AG10803 (cell line): Measurements from ENCODE around the gene CECR2.
"Not testable (repeated sequence)": the region's sequence is repeated elsewhere in the genome, so short reads cannot be mapped to it uniquely, and the experiment has no call there.

Experiments
- DNase-seq: peaks from one replicate; pipeline ENCODE4 v3.0.0; 2010; ENCODE audit warnings: low read depth
- H3K4me3 ChIP-seq: 2 replicates; pipeline ENCODE4 v1.5.1; 2011; ENCODE audit warnings: mild to moderate bottlenecking, low read length, control low read depth
- TF ChIP-seq, protein P1 (sequence below): conservative IDR thresholded peaks from 2 replicates; pipeline ENCODE4 v1.5.1; 2011; ENCODE audit warnings: mild to moderate bottlenecking, low read length, control low read depth, inconsistent platforms

Gene CECR2

DNA sequence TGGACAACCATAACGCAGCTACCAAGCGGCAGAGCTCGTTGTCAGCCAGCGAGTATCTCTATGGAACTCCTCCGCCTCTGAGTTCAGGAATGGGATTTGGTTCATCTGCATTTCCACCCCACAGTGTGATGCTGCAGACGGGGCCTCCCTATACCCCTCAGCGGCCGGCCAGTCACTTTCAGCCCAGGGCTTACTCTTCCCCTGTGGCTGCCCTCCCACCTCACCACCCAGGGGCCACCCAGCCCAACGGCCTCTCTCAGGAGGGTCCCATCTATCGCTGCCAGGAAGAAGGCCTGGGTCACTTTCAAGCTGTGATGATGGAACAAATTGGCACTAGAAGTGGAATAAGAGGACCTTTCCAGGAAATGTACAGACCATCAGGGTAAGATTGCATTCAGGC lies 179.9 kb downstream of the CECR2 start:
- no peak overlapping the region for H3K4me3 ChIP-seq
- DNase-seq: no peak
- TF ChIP-seq, protein P1, sequence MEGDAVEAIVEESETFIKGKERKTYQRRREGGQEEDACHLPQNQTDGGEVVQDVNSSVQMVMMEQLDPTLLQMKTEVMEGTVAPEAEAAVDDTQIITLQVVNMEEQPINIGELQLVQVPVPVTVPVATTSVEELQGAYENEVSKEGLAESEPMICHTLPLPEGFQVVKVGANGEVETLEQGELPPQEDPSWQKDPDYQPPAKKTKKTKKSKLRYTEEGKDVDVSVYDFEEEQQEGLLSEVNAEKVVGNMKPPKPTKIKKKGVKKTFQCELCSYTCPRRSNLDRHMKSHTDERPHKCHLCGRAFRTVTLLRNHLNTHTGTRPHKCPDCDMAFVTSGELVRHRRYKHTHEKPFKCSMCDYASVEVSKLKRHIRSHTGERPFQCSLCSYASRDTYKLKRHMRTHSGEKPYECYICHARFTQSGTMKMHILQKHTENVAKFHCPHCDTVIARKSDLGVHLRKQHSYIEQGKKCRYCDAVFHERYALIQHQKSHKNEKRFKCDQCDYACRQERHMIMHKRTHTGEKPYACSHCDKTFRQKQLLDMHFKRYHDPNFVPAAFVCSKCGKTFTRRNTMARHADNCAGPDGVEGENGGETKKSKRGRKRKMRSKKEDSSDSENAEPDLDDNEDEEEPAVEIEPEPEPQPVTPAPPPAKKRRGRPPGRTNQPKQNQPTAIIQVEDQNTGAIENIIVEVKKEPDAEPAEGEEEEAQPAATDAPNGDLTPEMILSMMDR: no peak

DNA sequence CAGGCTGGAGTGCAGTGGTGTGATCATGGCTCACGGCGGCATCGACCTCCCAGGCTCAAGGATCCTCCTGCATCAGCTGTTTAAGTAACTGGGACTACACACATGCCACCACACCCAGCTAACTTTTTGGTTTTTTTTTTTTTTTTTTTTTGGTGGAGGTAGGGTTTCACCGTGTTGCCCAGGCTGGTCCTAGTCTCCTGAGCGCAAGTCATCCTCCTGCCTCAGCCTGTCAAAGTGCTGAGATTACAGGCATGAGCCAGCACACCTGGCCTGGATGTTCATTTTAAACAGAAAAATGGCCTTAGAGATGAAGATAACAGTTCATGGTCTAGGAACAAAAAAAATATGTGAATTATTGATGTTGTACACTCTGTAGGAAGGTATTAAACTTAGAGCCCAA lies 180.4 kb downstream of the CECR2 start:
- H3K4me3 ChIP-seq: no peak overlapping the region
- DNase-seq: no peak
- TF ChIP-seq, protein P1: no peak

DNA sequence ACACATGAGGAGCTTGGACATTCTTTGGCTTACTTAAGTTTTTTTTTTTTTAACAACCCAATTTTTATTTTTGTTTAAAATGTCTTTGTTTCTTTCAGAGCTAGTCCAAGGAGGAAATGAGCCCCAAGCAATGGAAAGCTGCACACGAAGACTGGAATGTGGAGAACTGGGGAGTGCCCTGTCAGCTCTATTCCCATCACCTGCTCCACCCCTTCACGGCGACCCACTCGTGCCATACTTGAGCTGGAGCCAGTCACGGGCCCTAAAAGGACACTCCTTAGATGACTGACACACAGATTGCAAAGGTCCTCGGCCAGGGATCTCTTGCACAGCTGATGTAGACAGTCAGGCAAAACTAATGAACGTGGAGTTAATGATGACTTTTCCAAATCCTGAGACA lies 183.5 kb downstream of the CECR2 start:
- H3K4me3 ChIP-seq: no peak overlapping the region
- TF ChIP-seq, protein P1: no peak
- DNase-seq: no peak

DNA sequence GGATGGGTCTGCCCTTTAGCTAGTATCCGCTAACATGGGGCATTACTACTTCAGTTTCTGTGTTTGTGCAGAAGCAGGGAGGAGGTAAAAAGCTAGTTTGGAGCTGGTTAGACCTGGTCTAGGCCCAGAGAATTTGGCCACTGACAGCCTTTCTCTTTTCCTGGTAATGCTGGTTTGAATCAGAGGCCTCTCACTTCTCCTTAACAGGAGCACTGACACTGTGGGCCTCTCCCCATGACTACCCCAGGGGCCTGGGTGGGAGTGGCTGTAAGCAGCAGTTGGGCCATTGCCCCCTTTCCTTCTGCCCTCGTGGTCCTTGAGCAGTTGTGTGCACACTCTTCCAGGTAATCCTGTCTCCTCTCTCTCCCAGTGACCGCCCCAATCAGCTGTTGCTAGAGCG lies 185.6 kb downstream of the CECR2 start:
- no peak overlapping the region for H3K4me3 ChIP-seq
- DNase-seq: no peak

DNA sequence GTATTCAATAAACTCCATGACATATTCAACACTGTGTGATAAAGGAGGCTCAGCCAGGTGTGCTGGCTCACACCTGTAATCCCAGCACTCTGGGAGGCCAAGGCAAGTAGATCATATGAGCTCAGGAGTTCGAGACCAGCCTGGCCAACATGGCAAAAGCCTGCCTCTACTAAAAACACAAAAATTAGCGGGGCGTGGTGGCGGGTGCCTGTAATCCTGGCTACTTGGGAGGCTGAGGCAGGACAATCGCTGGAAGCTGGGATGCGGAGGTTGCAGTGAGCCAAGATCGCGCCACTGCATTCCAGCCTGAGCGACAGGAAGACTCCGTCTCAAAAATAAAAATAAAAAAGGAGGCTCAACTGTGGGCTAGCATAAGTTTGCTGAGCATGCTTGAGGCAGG lies 189.9 kb downstream of the CECR2 start:
- no peak overlapping the region for H3K4me3 ChIP-seq
- no peak for DNase-seq
- TF ChIP-seq, protein P1: no peak

More for the DNA sequence above, 185.6 kb downstream of the CECR2 start:
- TF ChIP-seq, protein P1: no peak

DNA sequence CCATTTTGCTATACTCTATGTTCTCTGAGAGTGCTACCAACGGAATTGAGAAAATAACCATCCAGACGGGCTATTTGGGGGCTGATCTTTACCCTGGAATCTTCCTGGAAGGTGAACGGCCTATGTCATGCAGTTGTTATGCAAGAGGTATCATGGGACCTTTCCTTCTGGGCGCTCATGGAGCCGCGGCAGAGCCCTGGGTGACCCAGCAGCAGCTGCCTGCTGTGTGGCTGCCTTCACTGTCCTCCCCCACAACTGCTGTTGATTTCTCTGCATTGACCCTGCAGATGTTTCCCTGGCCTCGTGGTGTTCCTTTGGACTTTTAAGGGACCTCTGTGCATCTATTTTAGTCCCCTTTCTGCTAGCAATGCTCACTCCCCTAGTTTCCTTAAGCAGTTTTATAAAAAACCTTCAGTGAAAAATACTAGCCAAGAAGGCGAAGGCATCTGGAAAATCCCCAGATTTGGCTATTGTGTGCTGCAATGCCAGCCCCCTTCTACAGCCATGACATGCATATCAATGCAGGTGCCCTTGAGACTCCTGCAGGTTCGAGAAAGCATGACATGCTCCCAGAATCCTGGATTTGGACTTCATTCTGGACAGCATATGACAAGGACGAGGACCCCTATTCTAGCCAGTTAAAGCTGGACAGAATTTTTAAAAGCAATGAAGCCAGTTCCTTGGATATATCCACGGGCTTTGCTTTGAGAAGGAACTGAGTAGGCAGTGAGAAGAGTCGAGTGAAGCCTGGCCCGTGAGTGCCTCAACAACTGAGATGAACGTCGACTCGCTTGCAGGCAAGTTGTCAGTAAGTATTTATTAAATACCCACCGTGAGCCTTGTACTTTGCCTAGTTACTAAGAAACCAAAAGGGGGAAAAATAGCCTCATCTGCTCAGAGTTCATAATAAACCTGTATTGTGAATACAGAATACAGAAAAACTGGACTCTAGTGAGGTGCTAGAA lies 193.9 kb downstream of the CECR2 start, which contains the start of gene SLC25A18:
Gene SLC25A18, plus strand, starts transcription at position 593 of the 965 bp plus-strand sequence. CDS start 16,447 bp downstream, outside the sequence.
- DNase-seq: peak; percentile 29
- no peak within 1 kb of the TSS for H3K4me3 ChIP-seq
- TF ChIP-seq, protein P1: peak; percentile 24; the same call in 1 of the 2 replicates

DNA sequence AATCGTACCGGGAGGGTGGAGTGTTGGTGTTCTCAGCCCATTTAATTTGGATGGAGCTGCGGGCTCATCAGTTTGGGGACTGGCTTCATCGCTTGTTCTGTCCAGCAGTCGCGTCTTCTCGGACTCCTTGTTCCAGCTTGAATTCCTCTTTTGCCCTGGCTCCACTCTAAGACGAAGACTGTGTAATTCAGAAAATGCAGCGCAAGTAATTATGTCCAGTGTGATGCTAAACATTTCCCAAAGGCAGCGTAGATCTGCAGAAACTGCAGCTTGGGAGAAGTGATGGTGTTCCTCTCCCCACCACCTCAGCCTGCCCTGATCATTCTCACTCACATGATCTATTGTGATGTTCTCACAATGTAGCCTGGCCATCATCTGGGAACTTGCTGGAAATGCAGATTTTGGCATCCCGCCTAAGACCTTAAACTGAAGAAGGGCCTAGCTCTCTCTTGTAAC lies 194.7 kb downstream of the CECR2 start:
- peak; percentile 77 for DNase-seq
- TF ChIP-seq, protein P1: peak; percentile 23; the same call in 1 of the 2 replicates
- no peak overlapping the region for H3K4me3 ChIP-seq

DNA sequence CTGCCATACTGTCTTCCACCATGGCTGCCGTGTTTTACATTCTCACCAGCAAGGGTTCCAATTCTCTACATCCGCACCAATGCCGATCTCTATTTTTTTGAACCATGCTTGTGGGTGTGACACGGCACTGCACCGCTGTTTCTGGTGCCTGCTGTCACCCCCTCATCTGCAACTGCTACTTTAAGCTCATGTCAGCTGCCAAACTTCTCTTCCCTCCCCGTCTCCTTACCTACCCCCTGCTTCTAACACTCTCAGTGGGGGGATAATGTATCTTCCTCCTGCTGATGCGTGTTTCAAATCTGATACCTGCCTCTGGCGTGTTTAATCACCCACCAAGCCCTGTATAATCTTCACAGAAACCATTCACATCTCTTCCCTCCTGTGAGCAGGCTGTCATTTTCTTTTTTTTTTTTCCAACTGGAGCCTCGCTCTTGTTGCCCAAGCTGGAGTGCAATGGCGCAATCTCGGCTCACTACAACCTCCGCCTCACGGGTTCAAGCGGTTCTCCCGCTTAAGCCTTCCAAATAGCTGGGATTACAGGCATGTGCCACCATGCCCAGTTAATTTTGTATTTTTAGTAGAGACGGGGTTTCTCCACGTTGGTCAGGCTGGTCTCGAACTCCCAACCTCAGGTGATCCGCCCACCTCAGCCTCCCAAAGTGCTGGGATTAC lies 196.9 kb downstream of the CECR2 start:
- not testable (repeated sequence) for DNase-seq, H3K4me3 ChIP-seq
